NCI-H1417 (cell line): ENCODE results near the gene MCM3.

ENCODE experiments used
- DNase-seq, 3 experiments: peaks; one replicate each; lab custom pipeline; 2025; lab: John Stamatoyannopoulos, UW

Gene MCM3

DNA sequence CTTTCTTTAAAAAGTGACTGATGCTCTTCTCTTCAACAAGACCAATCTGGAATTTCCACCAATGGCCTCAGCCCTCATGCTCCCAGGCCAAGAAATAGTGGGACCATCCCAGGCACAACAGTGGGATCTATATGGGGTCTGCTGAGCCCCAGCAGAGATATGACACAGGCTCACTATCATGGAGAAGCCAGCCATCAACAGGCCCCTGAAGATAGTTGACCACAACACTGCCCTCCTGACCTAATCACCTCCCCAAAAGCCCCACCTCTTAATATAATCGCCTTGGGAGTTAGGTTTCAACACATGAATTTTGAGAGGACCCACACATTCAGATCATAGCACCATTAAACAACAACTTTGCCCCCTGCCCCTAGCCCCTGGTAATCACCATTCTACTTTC lies 16.8 kb upstream of the MCM3 start:
- DNase-seq, result no peak

DNA sequence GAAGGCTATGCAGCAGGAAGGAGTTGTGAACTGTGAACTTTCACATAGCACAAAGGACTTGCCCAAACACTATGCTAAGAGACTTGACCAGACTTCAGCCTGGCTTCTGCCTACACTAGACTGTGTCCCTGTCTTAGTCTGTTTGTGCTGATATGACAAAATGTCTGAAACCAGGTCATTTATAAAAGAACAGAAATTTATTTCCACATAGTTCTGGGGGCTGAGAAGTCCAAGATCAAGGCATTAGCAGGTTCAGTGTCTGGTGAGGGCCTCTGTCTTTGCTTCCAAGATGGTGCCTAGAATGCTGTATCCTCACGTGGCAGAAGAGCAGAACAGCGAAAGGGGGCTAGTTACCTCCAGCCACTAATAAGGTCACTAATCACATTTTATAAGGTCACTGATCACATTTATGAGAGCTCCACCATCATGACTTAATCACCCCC lies 16.0 kb upstream of the MCM3 start:
- DNase-seq, result no peak

DNA sequence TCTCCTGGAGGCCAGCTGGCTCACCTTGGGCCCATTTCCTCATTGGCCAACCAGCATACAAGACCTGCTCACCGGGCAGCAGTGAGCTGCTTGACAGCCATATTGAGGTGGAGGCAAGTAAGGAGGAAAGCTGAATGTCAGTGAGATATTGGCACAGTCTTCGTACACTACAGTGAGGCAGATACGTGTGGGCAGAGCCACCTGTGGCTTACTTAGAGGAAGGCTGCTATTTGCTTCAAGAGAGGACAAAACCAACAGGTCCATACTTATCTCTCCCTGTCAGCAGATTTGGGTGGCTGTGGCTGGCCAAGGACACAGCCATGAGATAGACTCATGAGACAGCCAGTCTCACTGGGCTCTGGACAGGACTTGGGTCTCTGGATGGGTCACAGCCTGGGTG lies 15.1 kb upstream of the MCM3 start:
- DNase-seq, result no peak

DNA sequence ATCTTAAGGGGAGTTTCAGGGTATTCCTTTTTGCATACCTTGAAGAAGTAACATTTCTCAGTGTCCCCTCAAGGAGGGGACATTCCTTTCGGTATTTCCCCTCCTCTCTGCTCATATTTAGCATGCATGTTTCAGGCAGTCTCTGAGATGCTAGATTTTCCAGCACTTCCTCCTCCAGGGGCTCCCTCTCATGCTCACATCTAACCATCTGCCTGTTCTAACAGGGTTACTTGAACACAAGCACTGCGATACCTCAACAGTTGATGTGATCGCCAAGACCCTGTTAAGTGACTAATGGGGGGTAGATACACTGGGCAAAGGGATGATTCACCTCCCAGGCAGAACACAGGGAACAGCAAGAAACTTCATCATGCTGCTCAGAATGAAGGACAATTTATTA lies 12.9 kb upstream of the MCM3 start:
- DNase-seq, result no peak

DNA sequence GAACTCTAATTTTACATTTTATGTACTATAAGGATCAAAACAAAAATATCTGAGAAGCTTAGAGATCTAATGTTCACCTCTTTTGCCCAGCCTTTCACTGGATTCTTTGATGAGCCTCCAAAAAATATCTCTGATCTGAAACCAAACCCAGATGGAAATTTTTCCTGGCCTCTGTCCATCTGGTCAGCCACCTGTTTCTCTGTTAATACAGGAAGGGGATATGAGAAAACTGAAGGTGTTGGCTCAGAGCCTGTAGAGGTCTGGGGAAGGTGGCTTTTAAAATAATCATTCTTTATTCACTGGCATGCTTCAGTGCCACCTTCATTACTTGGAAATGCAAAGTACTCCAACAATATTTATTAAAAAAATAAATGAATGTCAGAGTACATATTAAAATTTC lies 8.5 kb upstream of the MCM3 start:
- DNase-seq, result peak in 1 of 3 experiments; percentile 7

DNA sequence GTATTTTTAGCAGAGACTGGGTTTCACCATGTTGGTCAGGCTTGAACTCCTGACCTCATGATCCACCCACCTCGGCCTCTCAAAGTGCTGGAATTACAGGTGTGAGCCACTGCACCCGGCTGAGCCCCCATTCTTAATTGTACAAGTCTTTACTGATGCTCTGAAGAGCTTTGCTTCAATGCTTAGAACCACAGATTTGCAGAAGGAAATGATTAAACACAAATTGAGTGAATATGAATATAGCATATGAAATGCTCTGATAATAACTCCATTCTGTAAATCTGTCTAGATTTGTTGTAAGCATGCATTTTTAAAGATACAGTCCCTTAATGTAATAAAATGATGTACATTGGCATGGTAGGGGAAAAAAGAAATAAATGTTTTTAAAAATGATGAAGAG lies 4.3 kb upstream of the MCM3 start:
- no peak for DNase-seq

DNA sequence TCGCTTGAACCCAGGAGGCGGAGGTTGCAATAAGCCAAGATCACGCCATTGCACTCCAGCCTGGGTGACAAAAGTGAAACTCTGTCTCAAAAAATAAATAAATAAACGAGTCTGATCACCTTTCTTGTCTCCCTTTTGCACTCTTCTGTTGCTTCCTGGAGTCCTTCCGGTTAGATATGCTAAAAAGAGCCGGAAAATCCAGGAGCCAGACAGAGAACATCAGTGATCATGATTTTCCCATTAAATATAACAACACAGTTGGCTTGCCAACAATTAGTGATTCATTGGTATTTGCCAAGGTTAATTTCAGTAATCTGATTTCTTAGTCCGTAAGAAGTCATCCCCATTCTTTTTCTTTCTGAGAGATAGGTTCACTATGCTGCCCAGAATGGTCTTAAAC lies 3.7 kb upstream of the MCM3 start:
- DNase-seq, result no peak

DNA sequence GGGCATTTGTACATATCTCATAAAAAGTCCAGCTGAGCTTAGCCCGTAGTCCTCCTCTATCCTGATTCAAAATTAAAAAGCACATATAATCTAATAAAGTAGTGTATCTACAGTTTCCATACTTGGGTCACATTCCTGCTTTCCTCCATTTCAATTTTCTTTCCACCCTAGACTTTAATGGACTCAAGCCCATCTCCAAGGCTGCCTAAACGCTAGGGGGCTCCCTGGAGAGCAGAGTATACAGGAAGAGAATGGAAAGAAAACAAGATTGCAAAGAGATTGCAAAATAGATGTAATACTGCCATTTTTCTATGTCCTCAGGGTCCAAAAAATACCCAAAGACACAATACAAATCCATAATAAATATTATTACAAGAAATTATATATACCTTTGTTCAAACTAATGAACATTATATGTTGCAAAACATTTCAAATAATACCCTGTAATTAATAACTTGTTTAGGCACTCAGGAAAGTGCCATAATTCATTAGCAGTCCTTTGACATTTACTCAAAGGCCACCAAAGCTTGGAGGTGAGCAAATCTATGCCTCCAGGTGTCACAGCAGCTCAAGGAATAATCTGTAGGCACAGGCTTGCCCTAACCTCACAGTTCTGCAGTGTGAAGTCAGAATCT lies 2.4 kb upstream of the MCM3 start:
- DNase-seq, result peak; percentile 42 to 89 (median 64)

DNA sequence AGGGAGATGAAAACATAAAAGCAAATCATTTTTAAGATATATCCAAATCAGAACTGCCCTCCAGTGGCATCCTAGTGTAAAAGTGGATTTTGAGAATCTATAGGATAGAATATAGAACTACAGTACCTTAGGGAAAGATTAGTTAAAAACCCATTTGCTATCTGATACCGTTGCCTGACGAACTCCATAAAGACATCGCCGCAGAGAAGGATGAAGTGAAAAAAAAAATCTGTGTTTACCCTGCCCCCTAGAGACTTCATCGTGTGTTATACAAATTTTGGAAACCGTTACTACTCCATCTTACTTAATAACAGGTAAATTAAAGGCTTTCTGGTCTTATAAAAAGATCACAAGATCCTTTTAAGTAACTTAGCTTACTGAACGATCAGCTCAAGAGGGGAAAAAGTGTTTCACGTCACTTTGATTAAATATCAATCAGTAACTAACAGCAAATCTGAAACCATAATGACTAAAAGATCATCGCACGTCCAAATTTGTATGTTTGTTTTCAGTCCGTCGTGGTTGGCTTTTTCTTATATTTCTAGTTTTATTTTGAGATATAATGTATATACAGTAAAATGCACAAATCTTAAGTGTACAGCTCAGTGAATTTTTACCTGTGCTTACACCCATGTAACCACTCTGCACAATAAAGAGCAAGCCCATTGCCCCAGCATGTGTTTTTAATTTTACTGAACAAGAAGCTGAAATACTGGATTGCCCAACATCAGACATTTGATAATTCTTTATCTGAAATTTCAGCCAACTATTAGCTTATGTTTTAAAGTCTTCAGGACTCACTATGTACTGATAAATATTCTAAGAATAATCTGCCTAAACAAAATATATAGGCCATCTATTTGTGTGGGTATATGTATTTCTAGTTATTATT lies 881 bp upstream of the MCM3 start:
- DNase-seq, result peak in 2 of 3 experiments; percentile 38 to 82

DNA sequence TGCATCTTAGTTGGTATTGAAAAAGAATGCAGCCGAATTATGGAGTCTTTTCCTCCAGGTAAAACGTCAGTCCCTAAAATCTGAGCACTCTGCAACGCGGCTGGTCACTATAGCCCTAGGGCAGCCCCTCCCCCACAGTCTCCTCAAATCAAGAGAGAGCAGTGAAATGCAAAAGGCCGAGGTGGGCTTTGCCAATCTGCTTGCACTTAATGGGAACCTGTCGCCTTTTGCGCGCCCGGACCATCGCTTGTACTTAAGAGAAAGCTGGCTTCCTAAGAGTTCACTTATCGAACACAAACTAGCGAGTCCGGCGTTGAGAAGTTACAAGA lies 447 bp downstream of the MCM3 start:
- peak; percentile 57 to 91 (median 87) for DNase-seq

DNA sequence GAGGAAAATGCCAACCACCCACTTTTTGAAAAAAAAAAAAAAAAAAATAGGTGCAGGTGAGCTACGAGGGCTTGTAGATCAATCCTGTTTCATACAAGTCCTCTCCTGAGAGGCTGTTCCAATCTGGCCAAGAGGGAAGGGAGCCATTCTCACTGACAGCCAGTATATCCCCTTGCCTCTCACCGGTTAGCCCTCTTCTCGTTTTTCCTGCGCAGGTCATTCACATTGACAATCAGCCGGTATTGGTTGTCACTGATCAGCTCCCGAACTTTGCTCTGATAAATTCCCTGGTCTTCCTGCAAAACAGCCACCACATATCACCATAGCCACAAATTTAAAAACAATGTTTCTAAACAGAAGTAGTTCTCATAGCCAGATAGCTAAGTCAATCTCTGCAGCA lies 1.4 kb downstream of the MCM3 start:
- DNase-seq, result peak in 1 of 3 experiments; percentile 22

DNA sequence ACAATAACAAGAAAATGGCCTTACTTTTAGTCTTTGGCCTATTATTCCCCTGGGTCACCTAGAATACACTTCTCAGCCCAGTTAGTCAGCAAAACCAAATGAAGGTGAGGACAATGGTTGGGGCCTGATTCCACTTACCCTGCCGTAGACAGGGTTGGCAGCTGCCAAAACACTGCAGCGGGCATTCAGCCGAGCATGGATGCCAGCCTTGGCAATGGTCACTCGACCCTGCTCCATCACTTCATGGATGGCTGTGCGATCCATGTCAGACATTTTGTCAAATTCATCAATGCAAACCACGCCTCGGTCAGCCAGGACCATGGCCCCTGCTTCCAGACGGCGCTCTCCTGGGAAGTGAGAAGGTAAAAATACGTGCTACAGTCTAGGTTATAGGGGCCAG lies 8.4 kb downstream of the MCM3 start:
- no peak for DNase-seq

DNA sequence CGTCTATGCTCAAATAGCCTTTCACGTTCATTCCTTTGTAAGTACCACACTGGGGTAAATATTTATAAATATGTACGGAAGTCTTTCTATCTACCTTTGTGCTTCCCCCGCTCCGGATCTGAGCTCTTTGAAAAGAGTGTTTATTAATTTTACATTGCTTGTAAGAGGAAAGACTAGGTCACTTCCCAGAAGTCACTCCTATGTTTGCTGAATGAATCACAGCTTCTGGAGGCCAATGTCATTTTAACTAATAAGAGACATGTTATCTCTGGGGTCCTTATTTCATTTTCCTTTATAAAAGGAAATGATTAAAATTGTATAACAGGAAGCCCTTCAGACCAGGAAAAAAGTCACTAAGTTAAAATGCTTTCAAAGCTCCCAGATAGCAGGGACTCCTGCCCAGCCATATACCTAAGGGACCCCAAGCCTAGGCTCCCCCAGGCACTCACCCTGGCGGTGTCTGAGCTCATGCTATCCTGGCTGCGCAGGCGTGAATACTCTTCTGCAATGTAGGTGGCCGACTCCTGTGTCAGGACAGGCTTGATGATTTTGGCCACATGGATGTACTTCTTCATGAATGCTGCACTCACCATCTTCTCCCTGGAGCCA lies 12.6 kb downstream of the MCM3 start:
- no peak for DNase-seq

DNA sequence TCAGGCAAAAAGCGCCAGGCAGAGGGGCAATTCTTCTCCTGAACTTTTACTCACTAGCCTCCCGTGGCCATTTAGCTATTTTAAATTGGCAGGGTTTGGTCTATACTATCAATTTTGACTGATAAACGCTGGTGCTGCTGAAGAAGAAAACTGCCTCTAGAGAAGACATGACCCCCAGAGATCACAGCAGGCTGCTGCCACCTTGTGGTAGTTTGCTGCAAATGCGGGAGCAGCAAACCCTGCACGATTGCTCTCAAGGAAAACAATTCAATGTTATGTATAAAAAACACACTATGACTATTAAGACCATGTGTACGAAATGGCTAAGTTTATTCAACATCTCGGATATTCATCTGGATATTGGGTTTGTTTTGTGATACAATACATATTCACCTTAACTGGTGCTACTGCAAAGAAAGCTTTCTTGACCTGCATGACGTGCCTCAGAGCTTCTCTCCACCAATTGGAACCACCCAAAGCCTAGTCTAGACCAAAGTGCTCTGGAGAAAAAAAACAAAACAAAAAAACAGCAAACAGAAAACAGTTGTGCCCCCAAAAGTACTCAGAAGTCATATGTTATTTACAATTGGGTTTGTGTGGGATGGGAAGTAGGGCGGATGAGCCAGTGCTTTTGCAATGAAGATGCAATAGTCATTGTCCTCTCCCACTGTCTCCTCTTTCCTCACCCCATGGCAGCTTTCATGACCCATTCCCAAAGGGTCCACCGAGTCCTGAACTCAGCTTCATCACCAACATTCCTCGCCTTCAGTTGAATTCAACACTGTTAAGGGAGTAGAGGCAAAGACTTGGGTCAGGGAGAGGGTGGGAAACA lies 20.6 kb downstream of the MCM3 start:
- peak; percentile 21 to 73 (median 36) for DNase-seq

DNA sequence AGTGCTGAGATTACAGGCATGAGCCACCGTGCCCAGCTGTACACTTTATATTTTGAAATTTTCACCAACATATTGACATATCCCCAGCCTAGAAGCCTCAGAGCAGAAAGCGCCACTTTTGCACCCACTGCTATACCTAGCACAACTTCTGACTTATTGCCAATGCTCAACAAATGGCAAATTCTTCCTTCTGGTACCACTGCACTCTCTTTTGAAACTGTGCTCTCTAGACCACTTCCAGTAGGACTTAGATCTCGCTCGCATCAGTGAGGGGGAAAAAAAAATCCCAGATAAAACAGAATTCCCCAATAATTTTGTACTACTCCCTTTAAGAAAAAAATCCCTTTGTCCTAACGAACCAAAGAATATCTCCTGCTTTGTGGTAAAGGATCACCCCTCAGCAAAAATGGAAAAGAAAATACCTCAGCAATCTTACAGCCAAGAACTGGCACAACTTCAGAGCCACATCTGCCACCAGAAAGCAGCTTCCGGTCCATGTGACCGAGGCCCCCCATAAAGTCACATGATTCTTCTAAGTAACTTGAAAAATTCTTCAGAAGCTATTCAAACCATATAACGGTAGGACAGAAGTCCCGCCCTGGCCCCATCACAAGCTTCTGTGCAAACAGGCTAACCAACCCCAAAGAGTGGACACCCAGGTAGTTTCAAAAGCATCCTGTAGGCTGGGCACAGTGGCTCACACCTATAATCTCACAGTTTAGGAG lies 21.8 kb downstream of the MCM3 start:
- no peak for DNase-seq

DNA sequence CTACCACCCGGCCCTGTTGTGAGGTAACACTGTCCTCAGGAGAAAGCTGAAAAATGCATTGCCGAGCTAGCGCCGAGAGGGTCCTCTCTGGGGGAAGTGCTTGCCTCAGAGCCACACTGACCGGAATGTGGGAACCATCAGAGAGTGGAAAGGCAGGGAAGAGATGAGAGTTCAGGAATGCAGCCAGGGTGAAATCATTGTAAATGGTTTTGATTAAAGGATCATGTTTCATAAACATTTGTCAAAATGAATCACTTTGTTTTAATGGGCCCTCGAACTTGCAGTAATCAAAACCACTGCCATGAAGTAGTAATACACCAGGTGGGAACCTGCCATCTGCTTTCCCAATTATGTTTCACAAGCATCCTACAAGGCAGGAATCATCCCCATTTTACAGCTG lies 23.3 kb downstream of the MCM3 start:
- no peak for DNase-seq

DNA sequence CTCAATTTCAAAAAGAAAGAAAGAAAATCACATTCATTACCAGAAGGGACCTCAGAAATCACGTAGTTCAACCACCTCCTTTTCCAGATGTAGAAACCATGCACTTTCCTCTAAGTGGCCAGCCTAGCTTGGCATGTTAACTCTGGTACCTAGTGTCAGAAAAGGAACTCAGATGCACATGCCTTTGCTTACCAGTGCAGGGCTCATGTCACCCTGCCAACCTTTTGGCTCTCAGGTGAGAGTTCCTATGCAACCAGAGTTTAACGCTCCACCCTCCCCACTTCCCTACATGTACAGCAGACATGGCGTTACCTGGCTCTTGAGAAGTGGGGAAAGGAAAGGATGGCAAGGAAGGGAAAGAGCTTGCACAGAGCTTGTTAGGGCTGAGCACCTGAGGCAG lies 23.9 kb downstream of the MCM3 start:
- peak in 1 of 3 experiments; percentile 17 for DNase-seq

DNA sequence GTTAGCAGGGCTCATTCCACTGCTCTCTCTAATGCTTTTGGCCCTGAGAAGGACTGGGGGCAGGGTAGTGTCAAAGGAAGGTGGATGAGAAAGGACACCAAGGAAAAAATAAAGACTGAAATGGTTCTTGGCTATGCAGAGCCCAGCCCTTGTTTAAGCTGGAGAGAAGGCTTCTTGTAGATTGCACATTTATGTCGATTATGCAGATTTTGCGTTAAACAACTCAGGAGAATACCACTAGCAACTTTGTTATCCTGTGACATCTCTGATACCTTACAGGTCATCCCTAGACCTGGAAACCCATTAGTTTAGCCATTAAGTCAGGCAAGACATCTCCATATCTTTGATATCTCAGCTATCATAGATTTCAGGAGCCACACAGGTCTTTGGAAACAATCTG lies 29.1 kb downstream of the MCM3 start:
- no peak for DNase-seq

DNA sequence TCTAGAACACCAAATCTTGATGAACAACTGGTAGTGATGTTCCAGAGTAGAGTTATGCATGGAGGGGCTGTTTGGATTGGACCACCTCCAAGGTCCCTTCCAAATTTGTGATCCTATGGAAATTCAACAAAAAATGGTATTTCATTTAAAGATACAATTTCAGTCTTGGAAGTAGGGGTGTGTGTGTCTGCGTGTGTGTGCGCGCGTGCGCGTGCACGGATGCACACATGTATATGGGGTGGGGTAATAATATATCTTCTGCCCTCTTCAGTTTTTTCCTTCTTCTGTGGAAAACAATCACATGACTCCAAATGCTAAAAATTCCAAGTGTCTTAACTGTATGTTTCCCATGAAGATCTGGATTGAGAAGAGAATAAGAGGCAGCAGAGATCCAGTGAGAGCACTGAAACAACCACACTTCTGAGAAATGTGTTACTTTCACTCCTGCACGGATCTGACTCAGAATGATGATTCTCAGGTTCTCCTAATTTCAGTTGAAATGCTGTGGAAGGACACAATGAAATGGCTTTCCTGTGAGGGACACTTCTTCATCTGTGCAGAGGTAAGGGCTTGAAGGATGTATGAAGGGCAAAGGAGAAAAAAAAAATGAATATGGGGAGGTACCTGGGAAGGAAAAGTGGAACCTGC lies 29.7 kb downstream of the MCM3 start:
- DNase-seq, result no peak

DNA sequence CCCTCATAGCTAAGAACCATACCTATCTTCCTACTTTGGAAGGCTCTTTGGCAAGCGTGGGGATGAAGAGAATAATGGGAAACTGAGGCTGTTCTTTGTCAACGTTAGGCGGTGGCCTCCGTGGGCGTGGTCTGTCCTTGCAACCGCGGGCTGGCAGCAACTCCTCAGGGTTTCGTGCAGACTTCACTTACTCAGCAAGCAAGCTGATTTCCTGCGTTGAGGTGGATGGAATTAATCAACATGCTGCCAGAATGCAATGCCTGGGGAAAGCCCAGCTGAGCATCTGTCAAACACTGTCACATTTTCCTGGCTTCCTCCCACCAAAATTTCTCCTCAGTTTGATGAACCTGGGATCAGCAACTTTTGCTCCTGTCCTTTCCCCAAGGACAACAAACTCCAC lies 31.0 kb downstream of the MCM3 start:
- DNase-seq, result no peak

DNA sequence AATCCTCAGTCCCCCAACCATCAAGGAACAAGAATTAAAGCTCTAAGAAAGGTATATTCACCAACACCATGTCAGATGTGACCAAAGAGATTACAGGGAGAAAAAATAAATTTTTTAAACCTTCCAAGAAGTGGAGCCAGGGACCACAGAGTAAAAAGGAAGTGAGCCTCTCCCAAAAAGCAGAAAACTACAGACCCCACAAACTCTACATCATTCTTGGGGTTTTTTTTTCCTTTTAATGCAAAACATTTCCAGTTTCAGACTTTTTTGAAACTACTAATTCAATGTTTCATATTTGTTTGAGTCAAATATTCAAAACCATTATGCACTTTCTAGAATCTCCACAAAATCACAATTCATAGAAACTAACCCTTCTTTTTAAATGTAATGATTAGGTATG lies 33.4 kb downstream of the MCM3 start:
- no peak for DNase-seq
